Endodermal cell (in vitro differentiated cells): ENCODE data around the gene CBLN3. TPM values are rescaled to one million over a fixed set of nuclear protein-coding genes. Genes with fewer than 3 reads are reported as not detected.
"Not testable (repeated sequence)": the region's sequence is repeated elsewhere in the genome, so short reads cannot be mapped to it uniquely, and the experiment has no call there.

Experiments
- DNase-seq: peaks from one replicate; pipeline ENCODE4 v3.0.0-alpha.2; 2017
- H3K27ac ChIP-seq: 2 replicates; pipeline ENCODE4 v1.5.1; 2013; ENCODE audit warnings: mild to moderate bottlenecking, low read depth, low read length, moderate library complexity
- H3K27me3 ChIP-seq: 2 replicates; pipeline ENCODE4 v1.6.1; 2013; ENCODE audit warnings: mild to moderate bottlenecking, low read length, moderate library complexity; ENCODE audit not compliant: insufficient read depth, control insufficient read depth, poor library complexity, severe bottlenecking
- H3K36me3 ChIP-seq: 2 replicates; pipeline ENCODE4 v1.7.0; 2013; ENCODE audit warnings: mild to moderate bottlenecking, low read length, moderate library complexity; ENCODE audit not compliant: control insufficient read depth, insufficient read depth
- H3K4me1 ChIP-seq: one replicate; pipeline ENCODE4 v1.7.0; 2013; ENCODE audit warnings: low read length; ENCODE audit not compliant: control insufficient read depth, insufficient read depth
- H3K4me3 ChIP-seq: 2 replicates; pipeline ENCODE4 v1.5.1; 2013; ENCODE audit warnings: mild to moderate bottlenecking, low read length, moderate library complexity
- H3K9ac ChIP-seq: 2 replicates; pipeline ENCODE4 v1.6.1; 2013; ENCODE audit warnings: mild to moderate bottlenecking, low read length, moderate library complexity; ENCODE audit not compliant: poor library complexity, severe bottlenecking; ENCODE audit errors: extremely low read depth
- H3K9me3 ChIP-seq: 2 replicates; pipeline ENCODE4 v1.6.1; 2013; ENCODE audit warnings: mild to moderate bottlenecking, low read length, moderate library complexity; ENCODE audit not compliant: control insufficient read depth
- H3K27ac Mint-ChIP-seq: 2 replicates; pipeline ENCODE4 v1.8.0; 2020; ENCODE audit warnings: mixed read lengths
- H3K27me3 Mint-ChIP-seq: 2 replicates; pipeline ENCODE4 v1.8.0; 2021; ENCODE audit warnings: mild to moderate bottlenecking, mixed read lengths; ENCODE audit not compliant: insufficient read depth
- H3K36me3 Mint-ChIP-seq: 2 replicates; pipeline ENCODE4 v1.8.0; 2020; ENCODE audit warnings: low read depth, mixed read lengths
- H3K4me1 Mint-ChIP-seq: 2 replicates; pipeline ENCODE4 v1.8.0; 2020; ENCODE audit warnings: mixed read lengths
- H3K4me3 Mint-ChIP-seq: 2 replicates; pipeline ENCODE4 v1.8.0; 2020; ENCODE audit warnings: mild to moderate bottlenecking, moderate library complexity, mixed read lengths
- H3K9me3 Mint-ChIP-seq: 2 replicates; pipeline ENCODE4 v1.8.0; 2020; ENCODE audit warnings: mild to moderate bottlenecking, mixed read lengths
- CTCF ChIP-seq: fragments of 200-600 bp; sonication (generic); conservative IDR thresholded peaks from 2 replicates; pipeline ENCODE4 v1.5.0; 2021; ENCODE audit warnings: antibody characterized with exemption, mild to moderate bottlenecking
- WGBS, 2 experiments: methylation state at CpG; one replicate each; pipeline versions ENCODE4 v1.1.5 to v1.1.7; 2013; ENCODE audit warnings: missing lambda C conversion rate in 2 of 2, mixed read lengths in 1 of 2; ENCODE audit not compliant: insufficient coverage in 1 of 2, insufficient read length in 1 of 2; 5-methylcytosine and 5-hydroxymethylcytosine counted together
- long read RNA-seq, 4 experiments: library from polyadenylated mRNA in 2 of 4; library from RNA in 1 of 4; library from capped mRNA in 1 of 4; stranded (forward) in 3 of 4; unstranded in 1 of 4; transcript quantifications; one replicate each; pipeline ENCODE4 v2.0.0, GENCODE V29; 2020 to 2021; ENCODE audit warnings: inconsistent platforms in 1 of 4
- polyA plus RNA-seq, 2 experiments: library from polyadenylated mRNA; stranded (reverse); fragments of 50-300 nt; gene quantifications; one replicate each; pipeline ENCODE4 v1.2.3, GENCODE V29; 2013
- total RNA-seq, 2 donors: library from RNA; stranded (reverse); fragmentation: NEBNext Ultra II Directional in 1 of 2; extraction: Animal tissue kit (Norgen Biotek cat#: 25700) in 1 of 2; gene quantifications; 2 replicates in 1 of 2; 3 replicates in 1 of 2; pipeline ENCODE4 v1.2.1, GENCODE V29; 2021

CBLN3 gene
- 1 to 10 TPM; 2.1 to 2.4 TPM for total RNA-seq
- polyA plus RNA-seq (2013, experiment 1 of 2), result 0.46 TPM
- 0.83 TPM for polyA plus RNA-seq (2013, experiment 2 of 2)
- long read RNA-seq, experiment 1, result 0 reads
- long read RNA-seq, experiment 2, partial matches to known transcripts, result 1 of 4 reads
- long read RNA-seq, experiment 2, other reads (novel, unspliced or antisense), result 0 of 4 reads
- long read RNA-seq, experiment 3, result 0 reads
- long read RNA-seq, experiment 4, partial matches to known transcripts, result 0 of 1 reads
- long read RNA-seq, experiment 4, other reads (novel, unspliced or antisense), result 0 of 1 reads

GRCh38 chr14:24429395-24430142 lies at the start of gene CBLN3, which contains the start of gene KHNYN:
Gene CBLN3, minus strand, starts transcription at chr14:24429668. Its CDS starts 614 bp downstream, at chr14:24429054.
Gene KHNYN, plus strand, starts transcription at chr14:24429954. Its CDS starts 777 bp downstream, at chr14:24430731.
- Mint-ChIP-seq H3K27me3 (peaks cover 6% of the 10 kb centered on the region), H3K9me3 (no peaks in the 10 kb centered on the region), H3K4me3 (peak within 1 kb of the TSS; percentile 76), H3K4me1 (peaks cover 25% of the 10 kb centered on the region), H3K36me3 (peaks cover 19% of the 10 kb centered on the region), H3K27ac (peak within 1 kb of the TSS; percentile 95)
- Histone ChIP-seq H3K27me3 (no peaks in the 10 kb centered on the region), H3K4me1 (no peaks in the 10 kb centered on the region), H3K27ac (peak within 1 kb of the TSS; percentile 72), H3K4me3 (peak within 1 kb of the TSS; percentile 91), H3K9ac (peak within 1 kb of the TSS; percentile 63), H3K36me3 (peaks cover 16% of the 10 kb centered on the region), H3K9me3 (no peaks in the 10 kb centered on the region)
- peak; percentile 94 for DNase-seq
- no peak for TF ChIP-seq CTCF
- WGBS, 2 experiments, result 11 to 14% methylated on average over 25 to 56 of the region's 57 CpGs

- Histone ChIP-seq H3K9me3 (no peaks in the 10 kb centered on the region), H3K4me3 (no peak overlapping the region), H3K27me3 (no peaks in the 10 kb centered on the region), H3K4me1 (no peaks in the 10 kb centered on the region), H3K36me3 (no peaks in the 10 kb centered on the region), H3K27ac (no peak overlapping the region), H3K9ac (no peak overlapping the region)
- Mint-ChIP-seq H3K36me3 (no peaks in the 10 kb centered on the region), H3K27ac (no peak overlapping the region), H3K4me3 (no peak overlapping the region), H3K9me3 (peaks cover 18% of the 10 kb centered on the region), H3K4me1 (peaks cover 4% of the 10 kb centered on the region), H3K27me3 (peaks cover 2% of the 10 kb centered on the region)
- TF ChIP-seq CTCF, result no peak
- DNase-seq, result no peak
- WGBS, 2 experiments, result 98% methylated on average over 4 of the region's 4 CpGs; no CpG with 5 or more reads in 1 of the 2 experiments
Measured at GRCh38 chr14:24475261-24475660, 45.8 kb upstream of the CBLN3 start.

- H3K9me3 Mint-ChIP-seq, result peaks cover 11% of the 10 kb centered on the region
- H3K27me3 ChIP-seq, result no peaks in the 10 kb centered on the region
- no peak overlapping the region for H3K4me3 ChIP-seq
- H3K9me3 ChIP-seq, result no peaks in the 10 kb centered on the region
- H3K27ac ChIP-seq, result no peak overlapping the region
- no peak for TF ChIP-seq CTCF
- H3K9ac ChIP-seq, result no peak overlapping the region
- no peak overlapping the region for H3K27ac Mint-ChIP-seq
- no peak overlapping the region for H3K4me3 Mint-ChIP-seq
- no peaks in the 10 kb centered on the region for H3K4me1 Mint-ChIP-seq
- H3K36me3 Mint-ChIP-seq, result no peaks in the 10 kb centered on the region
- H3K4me1 ChIP-seq, result no peaks in the 10 kb centered on the region
- 50 to 64% methylated on average over 4 to 12 of the region's 12 CpGs for WGBS, 2 experiments
- no peaks in the 10 kb centered on the region for H3K36me3 ChIP-seq
- peaks cover 2% of the 10 kb centered on the region for H3K27me3 Mint-ChIP-seq
- no peak for DNase-seq
Measured at GRCh38 chr14:24473211-24473610, 43.7 kb upstream of the CBLN3 start.

GRCh38 chr14:24470450-24470849 lies 41.0 kb upstream of the CBLN3 start:
- not testable (repeated sequence) for H3K27me3 Mint-ChIP-seq, H3K27ac ChIP-seq, H3K9me3 Mint-ChIP-seq, H3K27me3 ChIP-seq, H3K4me3 ChIP-seq, H3K36me3 Mint-ChIP-seq, H3K27ac Mint-ChIP-seq, H3K36me3 ChIP-seq, H3K4me1 Mint-ChIP-seq, H3K4me1 ChIP-seq, H3K9ac ChIP-seq, H3K9me3 ChIP-seq, H3K4me3 Mint-ChIP-seq, DNase-seq
- WGBS, 2 experiments, result no CpG with 5 or more reads among the region's 2 CpGs
